ENCODE results near the gene PTPN11. TPM values are rescaled to one million over a fixed set of nuclear protein-coding genes. Genes with fewer than 3 reads are reported as not detected.

PTPN11 gene
- total and polyA plus RNA-seq, 2 of the 8 experiments (the other 6 are each of a cell fraction or from before 2014, with no cell fraction given): 28.3 to 133 TPM

GRCh38 chr12:112533528-112533927, 114.8 kb downstream of the PTPN11 start:
- H3K9ac ChIP-seq (replicated peaks in 1 of 4; ENCODE audit: extremely low read depth in 1 of 4, low read depth in 3 of 4, low read length in 3 of 4): no peak overlapping the region
- H2BK12ac ChIP-seq (ENCODE audit: low read depth, low read length): no peak overlapping the region
- no peaks in the 10 kb centered on the region for H3K27me3 ChIP-seq (replicated peaks in 1 of 4; ENCODE audit: control insufficient read depth in 3 of 4, extremely low read depth in 1 of 4, insufficient read depth in 3 of 4, low read length in 3 of 4)
- 86% methylated on average over 7 of the region's 7 CpGs; no CpG with 5 or more reads in 1 of the 2 experiments for WGBS, 2 experiments (ENCODE audit: extremely low coverage in 1 of 2, insufficient coverage in 1 of 2, insufficient read length in 1 of 2, insufficient replicate concordance in 2 of 2, low coverage in 1 of 2, low lambda C conversion rate in 2 of 2, missing lambda C conversion rate in 1 of 2)
- H3K4ac ChIP-seq (replicated peaks; ENCODE audit: insufficient read length, low read depth, low read length): no peak overlapping the region
- no peak overlapping the region for H3K4me3 ChIP-seq (ENCODE audit: extremely low read depth in 1 of 4, insufficient read depth in 2 of 4, low read depth in 3 of 4, low read length in 4 of 4)
- no peaks in the 10 kb centered on the region for H4K20me1 ChIP-seq (replicated peaks in 1 of 2; ENCODE audit: control insufficient read depth in 1 of 2, insufficient read depth in 2 of 2, low read length in 2 of 2)
- H3K14ac ChIP-seq (ENCODE audit: insufficient read length): no peak overlapping the region
- H2AFZ ChIP-seq (ENCODE audit: low read length): no peak overlapping the region
- no peak overlapping the region for H3K27ac ChIP-seq (ENCODE audit: low read depth, low read length)
- H3K36me3 ChIP-seq (ENCODE audit: control insufficient read depth in 2 of 4, insufficient read depth in 4 of 4, low read length in 3 of 4): no peaks in the 10 kb centered on the region
- CTCF ChIA-PET (ENCODE audit: partially characterized antibody): interaction anchor here (2.4 kb wide), 1 partner anchor 31 kb away, joined by 6 read pairs; no protein-coding TSS in a partner anchor
- no peak overlapping the region for H4K5ac ChIP-seq (ENCODE audit: insufficient read length, low read depth, low read length)
- H3K79me1 ChIP-seq (ENCODE audit: low read depth, low read length): no peaks in the 10 kb centered on the region; the same call in 1 of the 2 replicates
- no peak overlapping the region for H3K56ac ChIP-seq (replicated peaks; ENCODE audit: insufficient read length, low read depth, low read length)
- no peak overlapping the region for H2BK15ac ChIP-seq (ENCODE audit: low read length)
- no peak for FAIRE-seq
- H3K4me2 ChIP-seq (ENCODE audit: insufficient read depth in 1 of 2, low read depth in 2 of 2, low read length in 2 of 2): no peak overlapping the region
- H3K23me2 ChIP-seq (ENCODE audit: low read depth, low read length): peaks cover 3% of the 10 kb centered on the region; the same call in 1 of the 2 replicates
- H3K4me1 ChIP-seq (replicated peaks in 1 of 4; ENCODE audit: control insufficient read depth in 3 of 4, insufficient read depth in 4 of 4, low read length in 3 of 4): no peaks in the 10 kb centered on the region
- POLR2A ChIA-PET (ENCODE audit: partially characterized antibody): no interaction called here
- H4K91ac ChIP-seq (replicated peaks; ENCODE audit: insufficient read length, low read length): no peak overlapping the region
- H3K79me2 ChIP-seq (ENCODE audit: control insufficient read depth in 1 of 2, insufficient read depth in 2 of 2, low read length in 2 of 2): no peaks in the 10 kb centered on the region
- H3K23ac ChIP-seq (ENCODE audit: insufficient read length): no peak overlapping the region
- no peaks in the 10 kb centered on the region for H3K9me3 ChIP-seq (ENCODE audit: insufficient read depth in 2 of 2, low read depth in 1 of 2, low read length in 1 of 2)
- no peak overlapping the region for H2BK5ac ChIP-seq (ENCODE audit: low read depth, low read length)
- no peak overlapping the region for H4K8ac ChIP-seq (ENCODE audit: extremely low read depth, insufficient read depth, low read length)
- H2BK20ac ChIP-seq (ENCODE audit: low read length): no peak overlapping the region
- no peak overlapping the region; the same call in 1 of the 2 replicates for H2AK5ac ChIP-seq (ENCODE audit: low read depth, low read length)
- no peak overlapping the region for H2BK120ac ChIP-seq (replicated peaks; ENCODE audit: low read depth, low read length)
- DNase-seq (ENCODE audit: low read depth in 1 of 2, low spot score in 2 of 2): no peak
- H3K18ac ChIP-seq (ENCODE audit: extremely low read depth, low read length): no peak overlapping the region
- TF ChIP-seq ASH2L (IDR thresholded peaks at IDR 0.05; ENCODE audit: low read length) (no peak), E2F6 (IDR thresholded peaks at IDR 0.05) (no peak), RBBP5 (IDR thresholded peaks at IDR 0.05; ENCODE audit: borderline replicate concordance, low read depth, low read length) (no peak), SP1 (IDR thresholded peaks at IDR 0.05; ENCODE audit: low read depth, low read length) (no peak), MAX (IDR thresholded peaks at IDR 0.05) (no peak), POLR2A (IDR thresholded peaks at IDR 0.05; ENCODE audit: control extremely low read depth in 1 of 2, low read depth in 2 of 2, low read length in 2 of 2) (no peak), SP4 (IDR thresholded peaks at IDR 0.05; ENCODE audit: low read length) (no peak), HDAC6 (IDR thresholded peaks at IDR 0.05; ENCODE audit: low read depth, low read length) (no peak), CHD1 (IDR thresholded peaks at IDR 0.05; ENCODE audit: low read depth, low read length) (no peak), USF2 (IDR thresholded peaks at IDR 0.05; ENCODE audit: low read length) (no peak), ZNF274 (IDR thresholded peaks at IDR 0.05; ENCODE audit: borderline replicate concordance, extremely low read depth, low read length) (no peak), CREB1 (IDR thresholded peaks at IDR 0.05) (no peak), EZH2 (IDR thresholded peaks at IDR 0.05; ENCODE audit: low read depth, low read length, severe bottlenecking) (no peak)
